GM18861 (cell line): ENCODE data around the gene IL19.

Experiments
- ATAC-seq: cut with Tn5 transposase; IDR thresholded peaks from one replicate; pipeline ENCODE4 v1.9.1; 2021; ENCODE audit not compliant: unreplicated experiment

The IL19 gene

DNA sequence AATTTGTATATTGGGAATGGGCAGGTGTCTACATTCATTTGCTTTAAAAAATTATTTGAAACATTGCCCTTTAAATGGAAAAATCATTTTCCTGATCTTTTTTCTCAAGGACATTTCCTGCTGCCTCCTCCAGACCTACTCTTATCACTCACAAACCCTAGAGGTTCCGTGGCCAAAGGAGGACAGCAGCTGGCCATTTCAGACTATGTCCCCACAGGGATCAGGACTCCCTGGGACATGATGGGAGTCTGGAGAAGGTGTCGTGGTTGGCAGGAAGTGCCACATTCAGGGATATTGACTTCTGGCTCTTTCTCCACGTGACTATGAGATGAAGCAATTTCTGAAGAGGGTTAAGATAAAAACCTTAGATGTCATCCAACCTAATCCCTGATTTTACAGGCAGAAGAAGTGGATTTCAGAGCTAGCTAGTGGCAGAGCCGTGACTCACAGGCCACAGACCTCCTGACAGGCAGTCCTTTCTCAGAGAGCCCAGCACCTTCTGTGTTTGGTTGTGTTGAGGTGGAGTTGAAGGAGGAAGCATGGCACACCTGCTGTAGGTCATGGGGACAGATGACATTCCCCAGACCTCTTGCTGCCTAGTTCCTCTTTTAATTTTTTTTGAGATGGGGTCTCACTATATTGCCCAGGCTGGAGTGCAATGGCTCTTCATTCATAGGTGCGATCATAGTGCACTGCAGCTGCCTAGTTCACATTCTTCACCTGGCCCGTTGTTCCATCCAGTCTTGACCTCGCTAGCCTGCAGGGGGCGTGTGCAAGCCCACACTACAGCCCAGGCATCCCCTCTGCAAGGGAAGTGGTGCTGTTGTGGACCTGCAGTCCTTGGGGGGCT is 27.2 kb downstream of the IL19 start:
- ATAC-seq: no peak

DNA sequence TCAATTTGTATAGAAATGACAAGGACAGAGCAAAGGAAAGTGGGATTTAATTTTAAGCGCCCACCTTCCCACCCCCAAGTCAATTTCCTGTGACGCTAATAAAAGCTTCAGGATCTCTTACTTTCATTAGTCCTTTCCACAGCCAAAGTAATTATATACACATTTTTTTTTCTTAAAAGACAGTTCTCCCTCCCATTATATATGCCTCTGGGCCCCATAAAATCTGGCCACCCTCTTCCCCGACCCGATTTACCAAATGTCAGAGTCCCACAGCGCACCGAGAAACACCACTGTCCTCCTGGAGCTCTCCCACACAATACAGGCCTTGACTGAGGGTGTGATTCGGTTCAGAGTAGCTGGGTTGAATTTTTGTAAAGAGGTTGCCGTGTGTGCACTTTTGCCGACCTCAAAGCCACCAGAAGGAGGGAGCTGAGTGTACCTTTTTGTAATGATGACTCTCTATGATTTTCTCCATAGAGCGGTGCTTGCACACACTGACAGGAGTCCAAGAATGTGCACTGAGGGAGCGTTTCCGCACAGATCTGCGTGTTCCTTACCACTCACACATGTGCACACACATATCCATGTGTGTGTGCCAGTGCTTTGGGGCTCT is 27.9 kb downstream of the IL19 start:
- no peak for ATAC-seq

DNA sequence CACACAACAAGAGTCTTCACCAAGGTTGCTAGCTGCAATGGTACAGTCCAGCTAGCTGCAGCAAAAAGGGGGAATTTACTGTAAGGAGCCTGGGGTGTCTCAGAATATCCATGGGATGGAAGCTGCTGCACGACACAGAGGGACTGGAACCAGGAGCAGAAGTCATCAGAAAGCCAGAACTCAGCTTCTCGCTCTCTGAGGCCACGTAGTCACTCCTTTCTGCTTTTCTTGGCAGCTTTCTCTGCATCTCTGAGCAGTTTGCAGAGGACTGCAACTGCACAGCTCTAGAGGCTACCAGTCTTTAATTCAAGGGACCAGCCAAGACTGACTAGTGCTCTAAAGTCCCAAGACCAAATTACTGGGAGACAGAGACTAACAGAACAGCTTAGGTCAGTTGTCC is 28.7 kb downstream of the IL19 start:
- ATAC-seq: no peak

GRCh38 chr1:206800411-206800810 is 29.8 kb downstream of the IL19 start:
- no peak for ATAC-seq

- no peak for ATAC-seq
Observed at GRCh38 chr1:206800891-206801290, 30.3 kb downstream of the IL19 start.

- no peak for ATAC-seq
Observed at GRCh38 chr1:206801467-206801866, 30.9 kb downstream of the IL19 start.

GRCh38 chr1:206802401-206802800 is 31.8 kb downstream of the IL19 start:
- ATAC-seq: no peak

- peak; percentile 89 for ATAC-seq
Observed at GRCh38 chr1:206803221-206803730, 32.7 kb downstream of the IL19 start.

DNA sequence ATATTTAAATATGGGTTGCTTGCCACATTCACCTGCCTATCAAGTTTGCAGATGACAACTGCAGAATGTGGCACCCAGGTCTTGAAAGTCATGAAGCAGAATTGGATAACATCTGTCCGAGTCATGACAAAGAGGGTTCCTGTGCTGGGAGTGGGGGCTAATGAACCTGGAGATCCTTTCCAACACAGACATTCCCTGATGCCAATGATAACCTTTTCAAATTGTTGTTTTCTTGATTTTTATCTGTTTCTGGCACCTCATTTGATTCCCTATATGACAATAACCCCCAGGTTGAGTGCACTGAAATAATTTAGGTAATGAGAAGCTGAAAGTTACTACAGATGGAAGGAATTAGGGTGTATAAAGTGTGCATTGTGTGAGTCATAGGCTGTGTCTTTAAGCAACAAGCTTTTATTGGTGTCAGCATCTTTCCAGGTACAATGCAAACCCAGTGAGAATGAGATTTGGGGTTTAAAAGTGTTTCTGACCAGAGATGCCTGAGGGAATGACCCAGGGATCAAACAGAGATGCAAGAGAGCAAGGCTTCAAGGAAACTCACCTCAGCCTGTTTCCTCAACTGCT is 33.7 kb downstream of the IL19 start:
- ATAC-seq: no peak

DNA sequence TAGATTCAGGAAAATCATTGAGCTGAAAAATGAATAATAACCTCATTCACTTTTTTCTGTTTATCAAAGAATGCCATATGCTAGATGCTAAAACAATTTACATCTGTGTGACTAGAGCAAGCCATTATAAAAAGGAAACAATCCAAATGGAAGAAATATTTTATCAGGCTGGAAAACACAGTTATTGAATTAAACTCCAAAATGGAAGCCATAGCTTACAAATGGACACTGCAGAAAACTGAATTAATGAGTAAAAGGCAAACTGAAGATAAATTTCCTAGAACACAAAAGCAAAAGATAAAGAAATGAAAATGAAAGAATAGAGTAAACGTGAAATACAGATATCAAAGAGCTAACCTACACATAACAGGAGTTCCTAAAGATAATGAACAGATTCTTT is 34.8 kb downstream of the IL19 start:
- no peak for ATAC-seq

DNA sequence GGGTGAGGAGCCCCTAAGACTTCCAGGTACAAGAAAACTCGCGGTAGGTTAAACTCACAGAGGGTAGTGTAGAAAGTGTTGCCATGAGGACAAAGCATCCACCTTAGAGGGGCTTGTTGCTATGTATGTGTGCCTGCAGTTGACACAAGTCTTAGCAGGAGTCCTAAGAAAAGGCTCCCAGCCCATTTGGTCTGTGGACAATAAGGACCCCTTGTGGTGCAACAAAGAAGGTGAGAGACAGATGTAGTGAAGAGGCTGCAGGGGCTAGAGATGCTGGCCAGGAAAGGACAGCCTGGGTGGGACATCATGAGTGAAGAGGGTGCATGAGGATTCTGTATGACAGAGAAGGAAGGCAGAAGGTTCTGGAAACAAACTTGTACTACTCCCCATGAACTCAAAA is 38.0 kb downstream of the IL19 start:
- peak; percentile 60 for ATAC-seq

DNA sequence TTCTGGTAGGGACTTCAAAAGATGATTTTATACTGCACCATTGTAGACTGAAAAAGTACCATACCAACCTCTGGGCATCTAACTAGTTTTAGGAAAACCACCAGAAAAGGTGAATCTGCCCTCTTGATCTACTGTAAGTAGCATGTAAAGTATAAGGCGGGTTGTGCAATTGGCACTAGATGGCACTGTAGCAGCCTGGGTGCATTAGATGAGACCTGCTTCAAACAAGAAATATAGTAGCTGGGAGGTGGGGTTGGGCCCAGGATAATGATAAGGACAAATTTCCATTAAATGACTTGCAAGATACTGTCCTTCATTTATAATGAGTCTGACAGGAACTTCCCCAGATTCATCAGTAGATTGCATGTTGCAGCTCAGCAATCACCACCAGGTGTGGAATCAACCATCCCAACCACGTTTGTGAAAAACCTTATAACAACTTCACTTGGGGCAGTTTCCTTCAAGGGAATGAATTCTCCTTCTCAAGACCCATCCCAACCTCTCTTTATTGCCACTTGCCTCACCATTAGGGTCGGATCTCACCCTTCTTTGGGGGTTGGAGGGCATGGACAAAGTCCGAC is 39.0 kb downstream of the IL19 start:
- no peak for ATAC-seq

DNA sequence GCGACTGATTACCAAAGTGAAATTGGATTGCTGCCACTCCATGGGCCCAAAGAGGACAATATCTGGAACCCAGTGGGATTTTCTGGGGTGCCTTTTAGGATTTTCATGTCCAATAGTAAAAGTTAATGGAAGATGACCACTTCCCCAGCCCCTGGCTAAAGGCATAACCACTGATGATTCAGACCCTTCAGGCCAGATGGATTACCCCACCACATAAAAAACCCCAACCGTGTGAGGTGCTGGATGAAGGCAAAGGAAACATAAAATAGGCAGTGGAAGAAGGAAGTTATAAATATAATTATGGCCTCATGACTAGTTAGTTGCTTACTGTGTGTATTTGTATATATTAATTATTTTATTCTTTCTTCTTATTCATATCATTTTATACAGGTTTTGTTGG is 41.9 kb downstream of the IL19 start:
- no peak for ATAC-seq

GRCh38 chr1:206814716-206815341 is 44.3 kb downstream of the IL19 start:
- no peak for ATAC-seq

DNA sequence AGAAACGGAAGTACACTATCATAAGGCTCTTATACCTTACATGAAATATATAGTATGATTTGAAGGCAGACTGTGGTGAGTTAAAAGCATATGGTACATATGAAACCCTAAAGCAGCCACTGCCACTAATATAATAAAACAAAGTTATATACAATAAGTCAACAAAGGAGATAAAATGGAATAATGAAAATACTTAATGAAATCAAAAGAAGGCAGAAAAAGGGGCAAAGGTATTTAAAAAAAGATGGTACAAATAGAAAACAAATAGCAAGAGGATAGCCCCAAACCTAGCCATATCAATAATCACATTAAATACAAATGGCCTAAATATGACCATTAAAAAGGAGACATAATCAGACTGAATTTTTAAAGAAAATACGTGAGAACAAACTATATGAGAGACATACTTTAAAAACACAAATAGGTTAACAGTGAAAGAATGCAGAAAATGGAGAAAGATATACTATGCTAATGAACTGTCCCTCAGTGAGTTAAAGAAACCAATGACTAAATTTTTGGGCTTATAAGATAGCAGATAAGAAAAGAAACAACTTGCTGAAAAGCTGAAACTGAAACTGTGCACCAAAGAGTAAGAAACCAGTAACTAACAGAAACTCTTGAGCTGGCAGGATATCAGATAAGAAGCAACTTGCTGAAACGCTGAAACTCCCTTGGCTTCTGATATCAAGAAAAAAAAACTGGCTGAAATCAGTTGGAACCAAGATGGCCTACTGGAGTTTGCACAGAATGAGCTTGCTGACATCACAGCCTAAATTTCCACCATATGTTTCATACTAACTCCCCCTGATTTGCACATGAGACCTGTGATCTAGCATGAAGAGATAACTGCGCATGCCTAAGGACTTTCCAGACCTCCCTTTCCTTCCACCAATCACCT is 46.1 kb downstream of the IL19 start:
- peak; percentile 79 for ATAC-seq

DNA sequence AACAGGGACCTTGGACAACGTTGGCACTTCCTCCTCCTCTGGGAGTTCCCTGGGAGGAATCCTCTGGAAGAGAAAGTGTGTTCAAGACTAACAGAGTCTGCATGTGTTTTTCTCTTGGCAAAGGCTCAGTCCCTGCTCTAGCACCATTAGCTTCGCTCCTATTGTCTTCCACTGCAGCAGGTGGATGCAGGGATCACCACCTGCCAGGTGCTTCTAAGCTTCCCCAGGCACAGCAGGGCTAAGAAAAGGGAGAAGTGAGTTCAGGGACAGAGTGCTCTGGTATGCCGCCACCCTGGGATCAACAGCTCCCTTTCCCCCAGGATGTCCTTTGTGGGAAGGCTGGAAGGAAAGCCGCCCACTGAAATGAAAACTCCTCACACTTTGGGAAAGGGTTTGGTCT is 50.9 kb downstream of the IL19 start:
- ATAC-seq: no peak

GRCh38 chr1:206823727-206824126 is 53.2 kb downstream of the IL19 start:
- ATAC-seq: no peak

DNA sequence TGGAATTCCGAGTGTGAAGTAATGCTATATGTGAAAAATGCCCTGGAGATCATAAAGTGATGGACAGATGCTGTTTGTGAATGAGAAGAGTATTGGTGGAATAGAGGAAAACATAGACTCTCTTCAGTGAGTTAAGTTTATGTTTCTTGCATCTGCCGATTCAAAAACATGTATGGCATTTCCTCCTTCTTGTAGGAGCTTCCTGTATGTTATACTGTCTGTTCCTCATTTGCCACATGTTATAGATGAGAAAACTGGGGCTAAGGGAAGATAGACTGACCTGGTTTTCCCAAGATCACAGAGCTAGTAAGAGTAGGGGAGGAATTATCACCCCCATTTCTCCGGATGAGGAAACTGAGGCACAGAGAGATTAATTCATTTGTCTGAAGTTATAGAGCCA is 53.8 kb downstream of the IL19 start:
- ATAC-seq: no peak

DNA sequence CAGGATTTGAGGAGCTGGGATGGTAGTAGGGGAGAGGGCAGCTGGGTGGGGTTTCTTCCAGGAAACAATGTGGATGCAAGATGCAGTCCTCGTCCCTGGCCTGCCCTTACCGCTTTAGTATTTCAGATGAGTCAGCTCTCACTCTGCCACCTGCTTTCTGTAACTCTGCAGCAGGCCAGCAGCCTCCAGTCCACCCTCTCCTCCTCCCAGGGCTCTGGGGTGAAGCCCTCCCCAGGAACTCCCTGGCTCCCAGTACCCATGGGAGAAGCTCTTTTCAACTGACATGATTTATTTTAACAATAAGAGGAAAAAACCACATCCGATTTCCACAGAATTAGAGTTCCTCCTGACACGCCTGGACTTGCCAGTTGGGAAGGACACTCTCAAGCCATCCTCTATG is 55.8 kb downstream of the IL19 start:
- no peak for ATAC-seq

GRCh38 chr1:206828061-206828460 is 57.5 kb downstream of the IL19 start:
- ATAC-seq: no peak
